ENCODE results near the gene CREB3L1. TPM values are rescaled to one million over a fixed set of nuclear protein-coding genes. Genes with fewer than 3 reads are reported as not detected.

CREB3L1 gene
- total and polyA plus RNA-seq, 2 donors from 2014 or later = 2.5 to 7.3 TPM

GRCh38 chr11:46240371-46240770 is 37.1 kb upstream of the CREB3L1 start:
- FAIRE-seq (no peak), DNase-seq (no peak)
- H3K27me3 ChIP-seq (ENCODE audit: control insufficient read depth, insufficient read depth, low read length) = peaks cover 3% of the 10 kb centered on the region
- no peaks in the 10 kb centered on the region for H3K36me3 ChIP-seq (ENCODE audit: control insufficient read depth in 2 of 3, insufficient read depth in 3 of 3, low read length in 3 of 3)
- intact Hi-C loops (cut with DNase I) = loop anchor here (5.0 kb wide), 1 partner anchor 67 kb away; no protein-coding TSS in a partner anchor
- no peak for TF ChIP-seq CTCF (IDR thresholded peaks at IDR 0.05; ENCODE audit: borderline replicate concordance, extremely low read depth, insufficient read depth)
- peaks cover 3 to 14% (median 7%) of the 10 kb centered on the region in 3 donors for H3K4me1 ChIP-seq (ENCODE audit: control insufficient read depth in 2 of 3, insufficient read depth in 2 of 3, low read depth in 1 of 3, low read length in 3 of 3)
- H3K27ac ChIP-seq (ENCODE audit: low read depth in 2 of 2, low read length in 2 of 2) = no peak overlapping the region
- H3K4me3 ChIP-seq (ENCODE audit: low read length in 3 of 3) = no peak overlapping the region
- no peaks in the 10 kb centered on the region for H3K9me3 ChIP-seq (ENCODE audit: control insufficient read depth in 2 of 3, insufficient read depth in 1 of 3, low read length in 3 of 3)
- no peak overlapping the region for H3K9ac ChIP-seq (ENCODE audit: low read length in 3 of 3)

GRCh38 chr11:46240861-46241260 is 36.6 kb upstream of the CREB3L1 start:
- Histone ChIP-seq H3K9ac (ENCODE audit: low read length in 3 of 3) (no peak overlapping the region), H3K36me3 (ENCODE audit: control insufficient read depth in 2 of 3, insufficient read depth in 3 of 3, low read length in 3 of 3) (no peaks in the 10 kb centered on the region), H3K27me3 (ENCODE audit: control insufficient read depth, insufficient read depth, low read length) (peaks cover 3% of the 10 kb centered on the region), H3K4me1 (ENCODE audit: control insufficient read depth in 2 of 3, insufficient read depth in 2 of 3, low read depth in 1 of 3, low read length in 3 of 3) (peaks cover 3 to 14% (median 7%) of the 10 kb centered on the region in 3 donors), H3K9me3 (ENCODE audit: control insufficient read depth in 2 of 3, insufficient read depth in 1 of 3, low read length in 3 of 3) (no peaks in the 10 kb centered on the region), H3K4me3 (ENCODE audit: low read length in 3 of 3) (no peak overlapping the region), H3K27ac (ENCODE audit: low read depth in 2 of 2, low read length in 2 of 2) (no peak overlapping the region)
- intact Hi-C loops (cut with DNase I) = loop anchor here (5.0 kb wide), 1 partner anchor 66 kb away; no protein-coding TSS in a partner anchor
- no peak for DNase-seq
- TF ChIP-seq CTCF (IDR thresholded peaks at IDR 0.05; ENCODE audit: borderline replicate concordance, extremely low read depth, insufficient read depth) = no peak
- FAIRE-seq = no peak

GRCh38 chr11:46242041-46242951 is 35.2 kb upstream of the CREB3L1 start:
- Histone ChIP-seq H3K4me3 (ENCODE audit: low read length in 3 of 3) (peak overlapping the region in 2 of 3 donors; percentile 70 to 76), H3K9ac (ENCODE audit: low read length in 3 of 3) (peak overlapping the region in 1 of 3 donors; percentile 65)
- FAIRE-seq = no peak

More at GRCh38 chr11:46242041-46242951, 35.2 kb upstream of the CREB3L1 start:
- Histone ChIP-seq H3K27ac (ENCODE audit: low read depth in 2 of 2, low read length in 2 of 2) (no peak overlapping the region), H3K27me3 (ENCODE audit: control insufficient read depth, insufficient read depth, low read length) (peaks cover 3% of the 10 kb centered on the region), H3K9me3 (ENCODE audit: control insufficient read depth in 2 of 3, insufficient read depth in 1 of 3, low read length in 3 of 3) (no peaks in the 10 kb centered on the region), H3K4me1 (ENCODE audit: control insufficient read depth in 2 of 3, insufficient read depth in 2 of 3, low read depth in 1 of 3, low read length in 3 of 3) (peaks cover 3 to 14% (median 7%) of the 10 kb centered on the region in 3 donors), H3K36me3 (ENCODE audit: control insufficient read depth in 2 of 3, insufficient read depth in 3 of 3, low read length in 3 of 3) (no peaks in the 10 kb centered on the region)
- DNase-seq = no peak
- intact Hi-C loops (cut with DNase I) = loop anchor here (5.0 kb wide), 1 partner anchor 65 kb away; no protein-coding TSS in a partner anchor
- no peak for TF ChIP-seq CTCF (IDR thresholded peaks at IDR 0.05; ENCODE audit: borderline replicate concordance, extremely low read depth, insufficient read depth)

Measured in kidney (tissue), 14 donors.